ENCODE results near the gene UBE2C. TPM values are rescaled to one million over a fixed set of nuclear protein-coding genes. Genes with fewer than 3 reads are reported as not detected.
A peak's percentile ranks its signal among the peaks of the same experiment; 100 is the strongest.

UBE2C gene
- polyA plus RNA-seq, 3 donors = 0.15 to 0.58 TPM; not detected in 1

- H3K4me2 ChIP-seq (replicated peaks; ENCODE audit: extremely low read depth, low read length, poor library complexity, severe bottlenecking) = no peak overlapping the region
- Mint-ChIP-seq H3K27ac (peak overlapping the region in 6 of 7 donors; percentile 46 to 86 (median 82)), H3K4me1 (peaks cover 19% of the 10 kb centered on the region), H3K4me3 (no peak overlapping the region), H3K9me3 (no peaks in the 10 kb centered on the region), H3K36me3 (peaks cover 57 to 96% of the 10 kb centered on the region in 2 donors), H3K27me3 (ENCODE audit: low read depth in 3 of 3) (no peaks in the 10 kb centered on the region)
- no peaks in the 10 kb centered on the region for H3K79me2 ChIP-seq (ENCODE audit: insufficient read depth, low read length)
- 100% methylated on average over 3 of the region's 10 CpGs for WGBS (ENCODE audit: insufficient coverage)
- H3K4me3 ChIP-seq (replicated peaks in 1 of 3; ENCODE audit: low read depth in 2 of 3, low read length in 3 of 3) = no peak overlapping the region
- no peak overlapping the region for H3K9ac ChIP-seq (ENCODE audit: insufficient read depth, low read length, poor library complexity, severe bottlenecking)
- peak overlapping the region; percentile 46 to 71 for H3K27ac ChIP-seq (ENCODE audit: low read depth in 1 of 2, low read length in 2 of 2)
- no peak for DNase-seq
- H3K27me3 ChIP-seq (ENCODE audit: control insufficient read depth in 2 of 2, insufficient read depth in 2 of 2, low read length in 2 of 2) = no peaks in the 10 kb centered on the region
- no peak overlapping the region for H2AFZ ChIP-seq (ENCODE audit: insufficient read depth, low read depth, low read length, poor library complexity, severe bottlenecking)
- TF ChIP-seq, protein P1, sequence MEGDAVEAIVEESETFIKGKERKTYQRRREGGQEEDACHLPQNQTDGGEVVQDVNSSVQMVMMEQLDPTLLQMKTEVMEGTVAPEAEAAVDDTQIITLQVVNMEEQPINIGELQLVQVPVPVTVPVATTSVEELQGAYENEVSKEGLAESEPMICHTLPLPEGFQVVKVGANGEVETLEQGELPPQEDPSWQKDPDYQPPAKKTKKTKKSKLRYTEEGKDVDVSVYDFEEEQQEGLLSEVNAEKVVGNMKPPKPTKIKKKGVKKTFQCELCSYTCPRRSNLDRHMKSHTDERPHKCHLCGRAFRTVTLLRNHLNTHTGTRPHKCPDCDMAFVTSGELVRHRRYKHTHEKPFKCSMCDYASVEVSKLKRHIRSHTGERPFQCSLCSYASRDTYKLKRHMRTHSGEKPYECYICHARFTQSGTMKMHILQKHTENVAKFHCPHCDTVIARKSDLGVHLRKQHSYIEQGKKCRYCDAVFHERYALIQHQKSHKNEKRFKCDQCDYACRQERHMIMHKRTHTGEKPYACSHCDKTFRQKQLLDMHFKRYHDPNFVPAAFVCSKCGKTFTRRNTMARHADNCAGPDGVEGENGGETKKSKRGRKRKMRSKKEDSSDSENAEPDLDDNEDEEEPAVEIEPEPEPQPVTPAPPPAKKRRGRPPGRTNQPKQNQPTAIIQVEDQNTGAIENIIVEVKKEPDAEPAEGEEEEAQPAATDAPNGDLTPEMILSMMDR (IDR thresholded peaks at IDR 0.05) = no peak
- intact Hi-C loops (cut with micrococcal nuclease) = no loop called here
- peaks cover 57 to 91% of the 10 kb centered on the region in 2 donors for H3K36me3 ChIP-seq (replicated peaks in 1 of 2; ENCODE audit: control insufficient read depth in 1 of 2, insufficient read depth in 2 of 2, low read length in 2 of 2)
- H3K4me1 ChIP-seq (ENCODE audit: control insufficient read depth in 1 of 2, insufficient read depth in 2 of 2, low read length in 2 of 2) = peaks cover 15 to 17% of the 10 kb centered on the region in 2 donors
- no peaks in the 10 kb centered on the region for H3K9me3 ChIP-seq (replicated peaks in 1 of 2; ENCODE audit: control insufficient read depth in 1 of 2, insufficient read depth in 1 of 2, low read length in 2 of 2)
- H4K20me1 ChIP-seq (ENCODE audit: insufficient read depth, low read length) = peaks cover 27% of the 10 kb centered on the region
Measured at GRCh38 chr20:45841407-45842129, 29.1 kb downstream of the UBE2C start.

DNA sequence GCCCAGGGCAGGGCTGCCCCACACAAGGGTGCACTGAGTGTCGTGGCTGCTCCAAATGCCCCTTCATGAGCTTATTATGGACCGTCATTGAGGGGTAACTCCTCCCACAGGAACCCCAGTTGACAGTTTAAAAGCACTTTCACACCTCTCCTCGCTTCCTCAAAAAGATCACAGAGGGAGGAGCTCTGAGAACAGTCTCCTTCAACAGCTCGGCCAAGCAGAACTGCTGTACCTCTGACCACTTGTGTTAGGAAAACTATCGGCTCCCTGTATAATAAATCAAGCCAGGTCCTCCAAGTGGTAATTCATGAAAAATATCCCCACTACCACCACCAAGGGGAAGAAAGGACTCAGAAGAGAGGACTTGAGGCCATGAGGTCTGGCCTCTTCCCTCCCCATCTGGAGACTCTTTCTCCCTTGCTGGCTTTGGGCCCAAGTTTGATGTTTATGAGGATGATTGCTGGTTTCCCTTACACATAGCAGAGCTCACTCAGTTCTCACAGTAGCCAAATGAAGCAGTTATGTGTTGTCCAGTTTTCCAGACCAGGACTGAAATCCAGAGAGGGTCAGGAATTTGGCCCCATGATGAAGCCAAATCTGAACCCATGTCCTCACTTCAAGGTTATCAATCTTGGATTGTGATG, 29.8 kb downstream of the UBE2C start:
- Histone ChIP-seq H3K4me2 (replicated peaks; ENCODE audit: extremely low read depth, low read length, poor library complexity, severe bottlenecking) (no peak overlapping the region), H3K27ac (ENCODE audit: low read depth in 1 of 2, low read length in 2 of 2) (peak overlapping the region; percentile 46 to 71), H3K27me3 (ENCODE audit: control insufficient read depth in 2 of 2, insufficient read depth in 2 of 2, low read length in 2 of 2) (no peaks in the 10 kb centered on the region), H3K9me3 (replicated peaks in 1 of 2; ENCODE audit: control insufficient read depth in 1 of 2, insufficient read depth in 1 of 2, low read length in 2 of 2) (no peaks in the 10 kb centered on the region), H3K4me3 (replicated peaks in 1 of 3; ENCODE audit: low read depth in 2 of 3, low read length in 3 of 3) (no peak overlapping the region), H4K20me1 (ENCODE audit: insufficient read depth, low read length) (peaks cover 32% of the 10 kb centered on the region), H2AFZ (ENCODE audit: insufficient read depth, low read depth, low read length, poor library complexity, severe bottlenecking) (no peak overlapping the region), H3K9ac (ENCODE audit: insufficient read depth, low read length, poor library complexity, severe bottlenecking) (no peak overlapping the region), H3K36me3 (replicated peaks in 1 of 2; ENCODE audit: control insufficient read depth in 1 of 2, insufficient read depth in 2 of 2, low read length in 2 of 2) (peaks cover 62 to 90% of the 10 kb centered on the region in 2 donors), H3K4me1 (ENCODE audit: control insufficient read depth in 1 of 2, insufficient read depth in 2 of 2, low read length in 2 of 2) (peaks cover 12 to 14% of the 10 kb centered on the region in 2 donors), H3K79me2 (ENCODE audit: insufficient read depth, low read length) (no peaks in the 10 kb centered on the region)
- peaks cover 53 to 97% of the 10 kb centered on the region in 2 donors for H3K36me3 Mint-ChIP-seq
- no peaks in the 10 kb centered on the region for H3K9me3 Mint-ChIP-seq
- H3K4me1 Mint-ChIP-seq = peaks cover 17% of the 10 kb centered on the region
- H3K27me3 Mint-ChIP-seq (ENCODE audit: low read depth in 3 of 3) = no peaks in the 10 kb centered on the region
- peak in 2 of 3 donors; percentile 30 to 31 for DNase-seq
- intact Hi-C loops (cut with micrococcal nuclease) = no loop called here
- peak overlapping the region; percentile 49 to 86 (median 80) for H3K27ac Mint-ChIP-seq
- WGBS (ENCODE audit: insufficient coverage) = 3% methylated on average over 3 of the region's 5 CpGs
- no peak overlapping the region for H3K4me3 Mint-ChIP-seq
- TF ChIP-seq, protein P1 (IDR thresholded peaks at IDR 0.05) = no peak
